GM19438 (cell line): Measurements from ENCODE around the gene CAND1.
"Not testable (repeated sequence)": the region's sequence is repeated elsewhere in the genome, so short reads cannot be mapped to it uniquely, and the experiment has no call there.

ENCODE experiments used
- ATAC-seq: cut with Tn5 transposase; IDR thresholded peaks from one replicate; pipeline ENCODE4 v1.9.1; 2021; ENCODE audit warnings: low read depth; ENCODE audit not compliant: unreplicated experiment

CAND1 gene

DNA sequence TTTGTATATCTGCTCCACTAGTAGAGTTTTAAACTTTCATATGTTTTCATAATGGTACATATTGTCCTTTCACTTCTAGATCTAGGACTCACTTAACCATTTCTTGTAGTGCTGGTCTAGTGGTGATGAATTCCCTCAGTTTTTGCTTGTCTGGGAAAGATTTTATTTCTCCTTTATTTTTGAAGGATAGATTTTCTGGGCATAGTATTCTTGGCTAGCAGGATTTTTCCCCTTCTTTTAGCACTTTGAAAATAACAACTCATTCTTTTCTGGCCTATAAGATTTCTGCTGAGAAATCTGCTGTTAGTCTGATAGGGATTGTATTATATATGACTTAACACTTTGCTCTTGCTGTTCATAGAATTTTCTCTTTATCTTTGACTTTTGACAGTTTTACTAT is 69.3 kb downstream of the CAND1 start:
- ATAC-seq = no peak

DNA sequence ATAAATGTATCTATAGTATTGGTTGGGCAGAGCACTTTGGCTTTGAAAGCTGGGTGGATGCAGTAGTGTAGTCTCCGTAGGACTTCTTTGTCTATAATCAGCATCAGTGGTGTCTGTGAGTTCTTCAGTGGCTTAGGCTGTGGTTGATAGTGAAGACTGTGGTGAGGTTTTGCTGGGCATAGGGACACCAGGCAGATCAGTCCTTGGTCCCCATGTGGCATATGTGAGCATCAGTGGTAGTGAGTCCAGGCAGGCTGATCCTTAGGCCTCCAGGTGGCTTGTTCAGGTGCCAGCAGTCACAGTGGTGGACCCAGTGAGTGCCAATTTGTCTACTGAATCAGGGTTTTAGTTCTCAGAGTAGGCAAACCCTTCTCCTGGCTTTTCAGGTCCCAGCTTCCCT is 70.4 kb downstream of the CAND1 start:
- no peak for ATAC-seq

DNA sequence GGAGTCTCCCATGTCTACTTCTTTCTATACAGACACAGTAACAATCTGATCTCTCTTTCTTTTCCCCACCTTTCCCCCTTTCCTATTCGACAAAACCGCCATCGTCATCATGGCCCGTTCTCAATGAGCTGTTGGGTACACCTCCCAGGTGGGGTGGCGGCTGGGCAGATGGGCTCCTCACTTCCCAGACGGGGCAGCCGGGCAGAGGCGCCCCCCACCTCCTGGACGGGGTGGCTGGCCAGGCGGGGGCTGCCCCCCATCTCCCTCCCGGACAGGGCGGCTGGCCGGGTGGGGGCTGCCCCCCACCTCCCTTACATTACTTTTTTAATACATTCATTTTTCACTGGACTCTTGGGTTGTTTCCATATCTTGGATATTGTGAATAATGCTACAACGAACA is 71.9 kb downstream of the CAND1 start:
- ATAC-seq = not testable (repeated sequence)

DNA sequence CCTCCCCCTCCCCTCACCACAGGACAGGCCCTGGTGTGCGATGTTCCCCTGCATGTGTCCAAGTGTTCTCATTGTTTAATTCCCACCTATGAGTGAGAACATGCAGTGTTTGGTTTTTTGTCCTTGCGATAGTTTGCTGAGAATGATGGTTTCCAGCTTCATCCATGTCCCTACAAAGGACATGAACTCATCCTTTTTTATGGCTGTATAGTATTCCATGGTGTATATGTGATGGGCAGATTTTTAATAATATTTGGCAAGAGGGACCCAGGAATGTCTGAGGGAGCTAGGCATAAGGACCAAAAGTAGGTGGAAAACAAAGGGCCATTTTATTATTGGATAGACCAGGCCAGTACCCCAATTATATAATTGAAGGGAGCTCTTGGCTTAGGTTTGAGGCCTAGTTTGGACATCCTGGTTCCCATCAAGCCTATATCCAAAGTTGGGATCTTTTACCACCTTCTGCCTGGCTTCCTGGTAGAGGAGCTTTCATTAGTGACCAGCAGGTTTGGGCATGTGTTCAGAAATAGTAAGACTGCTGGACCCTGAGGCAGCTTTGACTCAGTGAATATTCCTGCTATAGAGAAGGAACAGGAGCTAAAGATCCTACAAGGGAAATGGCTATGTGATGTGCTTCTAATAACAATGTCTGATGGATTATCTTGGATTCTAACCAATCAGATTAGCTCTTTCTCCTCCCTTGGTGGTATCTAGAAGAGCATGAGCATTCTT is 76.0 kb downstream of the CAND1 start:
- no peak for ATAC-seq

DNA sequence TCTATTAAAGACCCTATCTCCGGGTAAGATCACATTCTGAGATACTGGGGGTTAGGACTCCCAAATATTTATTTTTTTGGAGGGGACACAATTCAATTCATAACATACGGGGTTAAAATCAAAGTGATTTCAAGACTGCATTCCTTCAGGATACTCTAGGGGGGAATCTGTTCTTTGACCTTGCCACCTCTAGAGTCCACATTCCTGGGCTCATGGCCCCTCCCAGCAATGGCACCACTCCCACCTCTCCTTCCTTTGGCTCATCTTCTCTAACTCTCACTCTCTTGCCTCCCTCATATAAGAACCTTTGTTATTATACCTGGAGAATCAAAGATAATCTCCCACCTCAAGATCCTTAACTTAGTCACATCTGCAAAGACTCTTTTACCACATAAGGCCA is 79.5 kb downstream of the CAND1 start:
- ATAC-seq = no peak

DNA sequence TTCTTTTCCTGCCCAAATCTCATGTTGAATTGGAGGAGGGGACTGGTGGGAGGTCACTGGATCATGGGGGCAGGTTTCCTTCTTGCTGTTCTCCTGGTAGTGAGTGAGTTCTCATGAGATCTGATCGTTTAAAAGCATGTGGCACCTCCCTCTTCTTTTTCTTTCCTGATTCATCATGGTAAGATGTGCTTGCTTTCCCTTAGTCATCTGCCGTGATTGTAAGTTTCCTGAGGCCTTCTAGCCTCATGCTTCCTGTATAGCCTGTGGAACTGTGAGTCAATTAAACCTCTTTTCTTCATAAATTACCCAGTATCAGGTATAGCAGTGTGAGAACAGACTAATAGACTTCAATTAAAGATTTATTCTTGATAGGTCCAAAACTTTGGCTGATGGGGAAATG is 83.5 kb downstream of the CAND1 start:
- no peak for ATAC-seq

DNA sequence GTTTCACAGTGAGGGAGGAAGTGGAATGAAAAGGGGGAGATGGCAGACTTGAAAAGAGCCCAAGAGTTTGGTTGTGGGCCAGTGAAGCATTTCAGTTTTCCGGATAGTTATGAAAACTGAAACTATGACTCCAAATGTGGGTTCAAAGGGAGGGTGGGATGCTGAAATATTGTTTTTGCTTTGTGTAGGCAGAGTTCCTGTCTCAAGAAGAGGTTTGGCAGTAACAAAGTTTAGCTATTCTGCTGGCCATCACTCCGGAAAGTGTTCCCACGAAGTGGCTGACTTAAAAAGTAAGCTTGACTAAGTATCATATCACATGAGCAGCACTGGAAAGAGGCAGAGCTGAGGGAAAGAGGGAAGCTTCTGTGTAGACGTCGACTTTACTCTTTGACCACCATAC is 85.2 kb downstream of the CAND1 start:
- no peak for ATAC-seq

DNA sequence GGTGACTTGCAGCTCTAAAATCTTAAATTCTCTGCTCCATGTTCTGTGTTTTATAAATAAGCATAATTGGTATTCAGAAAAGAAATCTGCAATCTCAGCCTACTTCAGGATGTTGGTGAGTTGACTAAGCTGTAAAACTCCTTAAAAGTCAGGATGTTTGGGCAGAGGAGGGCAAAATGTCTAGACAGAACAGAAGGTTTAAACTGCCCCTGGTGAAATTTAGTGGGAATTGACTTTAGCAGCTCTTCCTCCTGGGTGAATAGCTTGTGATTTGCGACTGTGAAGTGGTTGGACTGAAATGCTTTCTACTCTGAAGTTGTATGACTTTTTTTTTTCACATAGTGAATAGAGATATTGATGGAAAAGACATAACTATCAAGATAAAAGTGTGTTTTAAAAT is 85.8 kb downstream of the CAND1 start:
- no peak for ATAC-seq

DNA sequence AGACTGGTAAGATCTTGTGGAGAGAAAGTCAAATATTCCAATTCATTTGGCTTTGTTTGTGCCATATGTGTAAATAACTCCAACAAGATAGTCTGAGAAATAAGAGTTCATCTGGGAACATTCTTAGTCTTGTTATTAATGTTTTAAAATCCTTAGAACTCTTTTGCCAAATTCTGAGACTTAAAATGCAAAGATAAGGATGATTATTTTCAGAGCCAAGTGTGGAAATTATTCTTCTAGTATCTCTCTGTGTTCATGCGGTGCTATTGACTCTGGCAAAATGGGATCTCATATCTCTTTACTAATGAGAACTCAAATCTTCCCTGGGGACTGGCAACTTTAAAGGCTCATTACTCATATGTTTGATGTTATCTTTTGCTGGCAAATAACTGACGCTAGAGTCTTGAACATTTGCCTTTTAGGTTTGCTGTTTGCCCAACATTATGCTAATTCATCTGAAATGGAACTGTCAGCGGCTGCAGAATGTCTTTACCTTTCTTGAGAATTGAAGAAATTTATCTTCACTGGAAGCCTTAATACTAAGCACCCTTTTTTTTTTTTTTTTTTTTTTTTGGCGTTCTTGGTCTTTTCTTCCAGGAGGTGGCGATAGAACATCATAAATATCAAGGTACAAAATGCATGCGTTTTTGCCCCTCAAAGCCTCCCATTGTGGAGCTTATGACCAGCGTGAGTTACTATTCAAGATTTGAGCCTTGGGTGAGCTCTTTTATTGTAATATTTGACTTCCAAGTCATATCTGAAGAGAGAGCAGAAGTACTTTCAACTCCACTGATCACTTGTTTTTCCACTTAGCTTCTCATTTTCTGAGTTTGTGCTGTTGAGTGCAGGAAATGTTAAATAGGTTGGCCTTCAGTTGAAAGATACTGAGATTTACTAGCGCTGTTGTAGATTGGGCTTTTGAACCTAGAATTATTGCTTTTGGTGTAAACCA is 86.5 kb downstream of the CAND1 start:
- ATAC-seq = no peak

DNA sequence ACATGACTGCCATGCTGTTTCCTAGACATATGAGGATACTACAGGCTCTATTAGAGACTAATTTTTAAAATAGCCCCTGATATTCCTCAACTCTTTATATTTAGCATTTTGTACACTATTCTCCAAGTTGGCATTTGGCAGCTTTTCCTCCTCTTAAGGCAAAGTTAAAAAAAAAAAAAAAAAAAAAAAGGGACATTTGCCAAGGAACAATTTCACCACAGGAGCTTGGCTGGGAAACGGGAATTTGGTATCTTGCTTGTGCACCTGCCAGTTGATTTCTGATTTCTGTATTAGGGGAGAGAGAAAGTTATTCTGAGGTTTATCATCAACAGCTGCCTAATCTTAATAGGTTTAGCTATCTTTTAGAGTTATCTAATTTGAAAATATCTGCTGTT is 87.2 kb downstream of the CAND1 start:
- ATAC-seq = no peak

DNA sequence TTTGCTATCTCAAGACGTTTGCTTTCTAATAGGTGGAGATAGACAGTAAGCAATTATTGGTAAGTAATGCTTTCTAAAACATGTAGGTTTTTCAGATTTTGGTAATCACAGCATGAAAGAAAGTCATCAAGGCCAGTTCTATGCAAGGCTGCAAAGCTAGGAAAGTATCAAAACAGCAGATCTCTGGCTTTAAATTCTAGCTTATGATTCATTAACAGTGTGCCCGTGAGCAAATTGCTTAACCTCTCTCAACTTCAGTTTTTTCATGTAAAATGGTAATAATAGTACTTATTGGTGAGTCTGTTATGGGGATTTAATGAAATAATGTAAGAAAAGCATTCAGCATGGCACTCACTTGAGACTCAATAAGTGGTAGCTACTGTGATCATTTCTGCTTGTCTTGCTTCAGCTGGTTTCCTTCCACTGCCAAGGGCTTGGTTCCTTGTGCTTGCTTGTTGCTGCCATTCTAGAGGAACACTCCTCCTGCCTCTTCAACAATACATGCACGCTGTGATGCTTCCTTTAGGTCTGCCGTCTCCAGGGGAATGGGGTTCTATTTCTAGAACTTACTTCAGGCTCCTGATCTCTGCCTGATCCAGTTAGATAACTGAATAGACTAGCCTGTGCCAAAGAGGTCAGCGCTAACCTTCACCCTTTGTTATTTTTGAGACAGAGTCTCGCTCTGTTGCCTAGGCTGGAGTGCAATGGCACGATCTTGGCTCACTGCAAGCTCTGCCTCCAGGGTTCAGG is 88.4 kb downstream of the CAND1 start:
- no peak for ATAC-seq

DNA sequence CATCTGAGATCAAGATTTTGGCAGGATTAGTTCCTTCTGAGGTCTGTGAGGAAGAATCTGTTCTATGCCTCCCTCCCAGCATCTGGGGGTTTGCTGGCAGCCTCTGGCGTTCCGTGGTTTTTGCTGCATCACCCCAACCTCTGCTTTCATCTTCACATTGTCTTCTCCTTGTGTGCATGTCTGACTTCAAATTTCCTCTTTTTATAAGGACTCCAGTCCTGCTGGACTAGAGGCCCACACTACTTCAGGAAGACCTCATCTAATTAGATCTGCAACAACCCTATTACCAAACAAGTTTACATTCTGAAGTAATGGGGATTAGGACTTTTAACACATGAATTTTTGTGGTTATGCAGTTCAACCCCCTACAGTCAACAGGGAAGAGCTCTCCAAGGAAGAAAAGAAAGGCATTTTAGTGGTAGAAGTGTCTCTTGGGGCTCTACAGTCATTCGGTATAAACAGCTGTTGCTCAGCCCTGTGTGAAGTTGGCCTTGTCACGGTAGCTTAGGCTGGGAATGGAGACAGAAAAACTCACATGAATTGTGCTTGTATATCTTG is 89.7 kb downstream of the CAND1 start:
- no peak for ATAC-seq

DNA sequence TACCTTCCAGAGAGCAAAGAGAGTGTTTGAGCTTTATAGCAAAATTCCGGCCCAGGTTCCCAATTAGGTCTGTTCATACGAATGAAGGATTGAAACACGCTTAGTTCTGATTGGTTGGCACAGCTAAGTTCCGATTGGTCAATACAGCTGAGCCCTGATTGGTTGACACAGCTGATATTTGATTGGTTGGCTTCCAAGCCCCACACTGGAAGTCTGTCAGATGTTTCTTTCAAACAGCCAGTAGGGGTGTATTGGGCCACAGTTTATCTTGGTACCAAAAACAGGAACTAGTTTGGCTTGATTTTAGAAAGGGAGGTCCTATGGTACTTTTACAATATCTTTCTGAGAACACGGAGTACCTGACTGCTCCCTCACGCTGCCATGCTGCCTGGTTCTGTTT is 93.4 kb downstream of the CAND1 start:
- no peak for ATAC-seq

DNA sequence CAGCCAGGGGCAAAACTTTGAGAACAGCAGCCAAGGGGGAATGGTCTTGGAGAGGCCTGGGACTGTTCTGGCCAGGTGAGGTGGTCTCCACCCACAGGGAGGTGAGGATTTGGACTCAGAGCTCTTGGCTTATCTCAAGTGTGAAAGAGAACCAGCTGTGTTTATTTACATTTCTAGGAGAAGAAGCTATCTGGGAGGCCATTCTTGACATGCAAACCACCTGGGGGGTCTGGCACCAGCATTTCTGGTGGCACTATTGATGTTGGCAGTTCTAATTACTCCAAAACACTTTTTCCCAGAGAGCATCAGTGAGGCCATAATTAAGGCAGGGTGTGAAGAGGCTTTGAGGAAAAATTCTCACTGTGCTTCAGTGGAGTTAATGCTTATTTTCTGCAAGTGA is 95.1 kb downstream of the CAND1 start:
- ATAC-seq = no peak

DNA sequence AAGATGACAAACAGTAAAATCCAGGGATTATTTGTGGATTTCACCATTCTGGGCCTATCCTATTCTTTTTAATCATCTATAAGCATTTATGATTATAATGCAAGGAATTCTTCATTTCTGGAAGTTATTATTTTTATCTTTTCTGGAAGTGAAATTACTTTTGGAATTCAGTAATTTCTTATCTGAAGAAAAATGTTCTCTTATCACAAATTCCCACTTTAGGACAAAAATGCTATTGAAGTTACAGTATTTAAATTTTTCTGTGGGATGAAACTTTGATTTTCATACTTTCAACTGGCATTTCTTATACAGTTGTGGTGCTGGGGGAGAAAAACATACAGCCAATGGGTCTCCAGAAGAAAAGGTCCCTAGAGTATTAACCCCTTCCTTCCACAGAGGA is 96.0 kb downstream of the CAND1 start:
- no peak for ATAC-seq

DNA sequence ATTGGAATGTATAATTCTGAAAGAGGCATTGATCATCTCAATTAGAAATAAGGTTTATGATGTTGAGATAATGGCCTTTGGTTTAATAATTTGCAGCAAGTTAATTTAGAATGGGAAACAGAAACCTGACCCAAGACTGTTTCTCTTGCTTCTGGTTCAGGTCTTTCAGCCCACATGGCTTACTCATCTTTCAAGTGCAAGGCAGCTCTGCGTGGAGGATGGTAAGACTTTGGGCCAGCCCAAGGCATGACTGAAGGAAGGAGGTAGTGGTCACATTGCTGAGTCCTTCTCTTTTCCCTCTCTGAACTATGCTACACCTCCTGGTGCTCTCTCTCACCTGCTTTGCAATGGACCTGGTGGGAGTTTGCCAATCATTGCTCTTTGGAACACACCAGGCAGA is 98.7 kb downstream of the CAND1 start:
- no peak for ATAC-seq
